Measurements from ENCODE around the gene MRPL58. TPM values are rescaled to one million over a fixed set of nuclear protein-coding genes. Genes with fewer than 3 reads are reported as not detected.
"Not testable (repeated sequence)": the region's sequence is repeated elsewhere in the genome, so short reads cannot be mapped to it uniquely, and the experiment has no call there.

The MRPL58 gene
- total RNA-seq, 4 donors from 2014 or later: 37.8 to 55.1 (median 49.7) TPM

DNA sequence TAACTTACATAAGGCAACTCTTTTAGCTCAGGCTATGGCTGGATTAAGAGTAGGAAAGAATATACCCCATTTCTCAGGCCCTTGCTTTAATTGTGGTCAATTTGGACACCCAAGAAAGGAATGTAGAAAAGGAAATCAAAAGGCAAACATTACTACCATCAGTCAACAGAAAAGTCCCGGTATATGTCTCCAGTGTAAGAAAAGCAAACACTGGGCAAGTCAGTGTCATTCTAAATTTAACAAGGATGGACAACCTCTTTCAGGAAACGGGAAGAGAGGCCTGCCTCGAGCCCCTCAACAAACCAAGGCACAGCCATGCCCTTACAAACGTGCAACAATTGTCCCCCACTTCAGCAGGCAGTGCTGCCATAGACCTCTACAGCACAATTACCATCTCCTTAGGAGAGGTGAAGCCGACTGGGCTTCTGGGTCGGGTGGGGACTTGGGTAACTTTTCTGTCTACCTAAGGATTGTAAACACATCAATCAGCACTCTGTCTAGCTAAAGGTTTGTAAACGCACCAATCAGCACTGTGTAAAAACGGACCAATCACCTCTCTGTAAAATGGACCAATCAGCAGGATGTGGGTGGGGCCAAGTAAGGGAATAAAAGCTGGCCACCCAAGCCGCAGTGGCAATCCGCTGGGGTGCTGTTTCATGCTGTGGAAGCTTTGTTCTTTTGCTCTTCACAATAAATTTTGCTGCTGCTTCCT is 12.4 kb downstream of the MRPL58 start:
- TF ChIP-seq POLR2A (IDR thresholded peaks at IDR 0.05): no peak
- TF ChIP-seq CTCF (IDR thresholded peaks at IDR 0.05): no peak
- Histone ChIP-seq H3K36me3 (peaks cover 13 to 18% of the 10 kb centered on the region in 2 donors), H3K27me3 (no peaks in the 10 kb centered on the region), H3K4me1 (no peaks in the 10 kb centered on the region), H3K27ac (no peak overlapping the region), H3K4me3 (replicated peaks in 1 of 3) (no peak overlapping the region), H3K9me3 (no peaks in the 10 kb centered on the region)
- intact Hi-C loops (cut with DNase I): no loop called here
- DNase-seq: no peak
- WGBS, 2 donors: 90 to 91% methylated on average over 10 of the region's 10 CpGs

GRCh38 chr17:75025398-75025734 is 12.9 kb downstream of the MRPL58 start:
- H3K9me3 ChIP-seq; intact Hi-C loops (cut with DNase I); H3K4me1 ChIP-seq; H3K27ac ChIP-seq; H3K27me3 ChIP-seq; DNase-seq; H3K4me3 ChIP-seq (replicated peaks in 1 of 3): not testable (repeated sequence)
- peaks cover 13 to 18% of the 10 kb centered on the region in 2 donors for H3K36me3 ChIP-seq
- WGBS, 2 donors: 91 to 94% methylated on average over 9 of the region's 9 CpGs

GRCh38 chr17:75026650-75027049 is 14.2 kb downstream of the MRPL58 start:
- intact Hi-C loops (cut with DNase I); H3K4me3 ChIP-seq (replicated peaks in 1 of 3); DNase-seq; H3K36me3 ChIP-seq; H3K4me1 ChIP-seq; H3K27ac ChIP-seq; H3K9me3 ChIP-seq; H3K27me3 ChIP-seq: not testable (repeated sequence)
- WGBS, 2 donors: 72 to 85% methylated on average over 2 of the region's 2 CpGs

DNA sequence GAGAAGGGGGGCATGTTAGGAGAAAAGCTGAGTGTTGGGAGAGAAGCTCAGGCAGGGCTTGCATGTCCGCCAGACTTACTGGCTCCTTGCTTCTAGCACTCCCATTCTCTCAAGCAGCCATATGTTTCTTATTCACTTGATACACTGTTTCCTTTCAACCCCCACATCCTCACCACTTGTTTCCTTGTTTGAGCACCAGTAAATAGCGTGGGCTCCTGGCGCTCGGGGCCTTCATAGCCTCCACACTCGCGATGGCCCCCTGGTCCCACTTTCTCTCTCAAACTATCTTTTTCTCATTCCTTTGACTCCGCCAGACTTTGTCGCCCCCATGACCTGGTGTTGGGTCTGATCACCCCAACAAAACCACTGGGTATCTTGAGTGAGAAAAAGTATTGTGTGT is 17.7 kb downstream of the MRPL58 start:
- Histone ChIP-seq H3K27me3 (no peaks in the 10 kb centered on the region), H3K4me1 (peaks cover 0 to 24% of the 10 kb centered on the region in 2 donors), H3K9me3 (no peaks in the 10 kb centered on the region), H3K4me3 (replicated peaks in 1 of 3) (no peak overlapping the region), H3K36me3 (no peaks in the 10 kb centered on the region), H3K27ac (no peak overlapping the region)
- DNase-seq: no peak
- 87% methylated on average over 8 of the region's 8 CpGs for WGBS, 2 donors
- no peak for TF ChIP-seq POLR2A (IDR thresholded peaks at IDR 0.05)
- TF ChIP-seq CTCF (IDR thresholded peaks at IDR 0.05): no peak
- intact Hi-C loops (cut with DNase I): no loop called here

GRCh38 chr17:75031972-75032719 is 19.7 kb downstream of the MRPL58 start:
- no peaks in the 10 kb centered on the region for H3K27me3 ChIP-seq
- WGBS, 2 donors: 28 to 45% methylated on average over 10 of the region's 10 CpGs
- H3K4me1 ChIP-seq: peaks cover 10 to 41% of the 10 kb centered on the region in 2 donors
- DNase-seq: peak; percentile 56 to 61
- H3K4me3 ChIP-seq (replicated peaks in 1 of 3): no peak overlapping the region
- no peaks in the 10 kb centered on the region for H3K9me3 ChIP-seq
- H3K27ac ChIP-seq: peak overlapping the region in 1 of 3 donors; percentile 30
- no peaks in the 10 kb centered on the region for H3K36me3 ChIP-seq
- intact Hi-C loops (cut with DNase I): no loop called here
- TF ChIP-seq POLR2A (IDR thresholded peaks at IDR 0.05): no peak
- no peak for TF ChIP-seq CTCF (IDR thresholded peaks at IDR 0.05)

- H3K27me3 ChIP-seq: no peaks in the 10 kb centered on the region
- no peaks in the 10 kb centered on the region for H3K36me3 ChIP-seq
- WGBS, 2 donors: 10 to 13% methylated on average over 13 of the region's 13 CpGs
- peak; percentile 35 to 41 for DNase-seq
- H3K27ac ChIP-seq: peak overlapping the region in 1 of 3 donors; percentile 92
- H3K4me3 ChIP-seq (replicated peaks in 1 of 3): peak overlapping the region in 1 of 3 donors; percentile 65
- peaks cover 10 to 41% of the 10 kb centered on the region in 2 donors for H3K4me1 ChIP-seq
- no peaks in the 10 kb centered on the region for H3K9me3 ChIP-seq
- no peak for TF ChIP-seq CTCF (IDR thresholded peaks at IDR 0.05)
- no peak for TF ChIP-seq POLR2A (IDR thresholded peaks at IDR 0.05)
- intact Hi-C loops (cut with DNase I): no loop called here
Measured at GRCh38 chr17:75032720-75033280, 20.3 kb downstream of the MRPL58 start.
